ENCODE results near the gene TLE2. TPM values are rescaled to one million over a fixed set of nuclear protein-coding genes. Genes with fewer than 3 reads are reported as not detected.
A peak's percentile ranks its signal among the peaks of the same experiment; 100 is the strongest.

The TLE2 gene
- total RNA-seq, 1 experiment from 2014 or later = 3.1 TPM

DNA sequence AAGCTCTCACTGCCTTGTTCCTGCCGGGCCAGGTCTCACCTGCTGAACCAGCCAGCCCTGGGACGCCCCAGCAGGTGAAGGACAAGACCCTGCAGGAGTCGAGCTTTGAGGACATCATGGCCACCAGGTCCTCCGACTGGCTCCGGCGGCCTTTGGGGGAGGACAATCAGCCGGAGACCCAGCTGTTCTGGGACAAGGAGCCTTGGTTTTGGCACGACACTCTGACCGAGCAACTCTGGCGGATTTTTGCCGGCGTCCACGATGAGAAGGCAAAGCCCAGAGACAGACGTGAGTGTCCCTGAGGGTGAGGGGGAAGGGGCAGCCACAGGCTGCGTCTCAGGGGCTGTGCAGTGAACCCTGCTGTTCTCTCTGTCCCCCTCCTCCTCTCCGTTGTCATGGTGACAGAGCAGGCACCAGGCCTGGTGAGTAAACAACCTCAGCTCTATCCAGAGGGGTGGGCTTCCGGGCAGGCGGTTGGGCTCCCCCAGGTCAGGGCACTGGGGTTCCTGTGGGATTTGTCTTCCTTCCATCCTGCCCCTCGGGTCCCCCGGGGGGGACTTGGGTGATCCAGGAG lies 42.0 kb downstream of the TLE2 start:
- peak overlapping the region in 2 of 3 experiments; percentile 27 to 68; a peak in 3 of 7 replicates for H3K27ac Mint-ChIP-seq
- no peak overlapping the region for H3K23ac ChIP-seq (ENCODE audit: insufficient read length, low read depth, low read length)
- no peaks in the 10 kb centered on the region; a peak in 1 of 5 replicates for H3K9me3 Mint-ChIP-seq
- H3K79me2 ChIP-seq (ENCODE audit: insufficient read depth, low read length) = no peaks in the 10 kb centered on the region
- H3K9me3 ChIP-seq (ENCODE audit: control insufficient read depth, low read depth, low read length) = no peaks in the 10 kb centered on the region
- H2BK15ac ChIP-seq (ENCODE audit: low read depth, low read length) = no peak overlapping the region
- no peak overlapping the region for H2AFZ ChIP-seq (ENCODE audit: low read length)
- peak overlapping the region; percentile 74 for H3K18ac ChIP-seq (ENCODE audit: insufficient read length, low read depth, low read length)
- no peak overlapping the region for H3T11ph ChIP-seq (ENCODE audit: low read length)
- no peaks in the 10 kb centered on the region for H3K36me3 Mint-ChIP-seq (ENCODE audit: insufficient read depth in 1 of 3, low read depth in 3 of 3)
- H3K4me2 ChIP-seq (ENCODE audit: insufficient read depth, insufficient read length, low read length) = no peak overlapping the region
- no peaks in the 10 kb centered on the region for H3K79me1 ChIP-seq (ENCODE audit: insufficient read depth, low read depth, low read length, poor library complexity, severe bottlenecking)
- H3K14ac ChIP-seq (ENCODE audit: insufficient read depth, low read length) = peak overlapping the region; percentile 80
- no peak overlapping the region for H2BK12ac ChIP-seq (ENCODE audit: insufficient read length, low read depth, low read length)
- H4K5ac ChIP-seq (ENCODE audit: insufficient read length, low read depth, low read length) = no peak overlapping the region
- no peaks in the 10 kb centered on the region for H3K27me3 ChIP-seq (ENCODE audit: insufficient read depth, low read length)
- H3K4me1 Mint-ChIP-seq = peaks cover 22 to 42% of the 10 kb centered on the region in 2 experiments
- no CpG with 5 or more reads among the region's 20 CpGs for WGBS (ENCODE audit: extremely low coverage, insufficient read length, low lambda C conversion rate)
- H2AK5ac ChIP-seq (ENCODE audit: insufficient read length, low read length) = no peak overlapping the region
- no peak overlapping the region for H3K56ac ChIP-seq (ENCODE audit: insufficient read length, low read depth, low read length)
- H3K23me2 ChIP-seq (ENCODE audit: insufficient read length, low read depth, low read length, poor library complexity, severe bottlenecking) = no peaks in the 10 kb centered on the region
- no peak overlapping the region for H3K27ac ChIP-seq (ENCODE audit: insufficient read length, low read depth, low read length)
- no peak overlapping the region for H2BK20ac ChIP-seq (ENCODE audit: low read depth, low read length, poor library complexity, severe bottlenecking)
- no peak overlapping the region for H3K9ac ChIP-seq (ENCODE audit: extremely low read depth, insufficient read length, low read length)
- H4K91ac ChIP-seq (ENCODE audit: insufficient read length, low read depth, low read length) = no peak overlapping the region
- TF ChIP-seq, protein P1, sequence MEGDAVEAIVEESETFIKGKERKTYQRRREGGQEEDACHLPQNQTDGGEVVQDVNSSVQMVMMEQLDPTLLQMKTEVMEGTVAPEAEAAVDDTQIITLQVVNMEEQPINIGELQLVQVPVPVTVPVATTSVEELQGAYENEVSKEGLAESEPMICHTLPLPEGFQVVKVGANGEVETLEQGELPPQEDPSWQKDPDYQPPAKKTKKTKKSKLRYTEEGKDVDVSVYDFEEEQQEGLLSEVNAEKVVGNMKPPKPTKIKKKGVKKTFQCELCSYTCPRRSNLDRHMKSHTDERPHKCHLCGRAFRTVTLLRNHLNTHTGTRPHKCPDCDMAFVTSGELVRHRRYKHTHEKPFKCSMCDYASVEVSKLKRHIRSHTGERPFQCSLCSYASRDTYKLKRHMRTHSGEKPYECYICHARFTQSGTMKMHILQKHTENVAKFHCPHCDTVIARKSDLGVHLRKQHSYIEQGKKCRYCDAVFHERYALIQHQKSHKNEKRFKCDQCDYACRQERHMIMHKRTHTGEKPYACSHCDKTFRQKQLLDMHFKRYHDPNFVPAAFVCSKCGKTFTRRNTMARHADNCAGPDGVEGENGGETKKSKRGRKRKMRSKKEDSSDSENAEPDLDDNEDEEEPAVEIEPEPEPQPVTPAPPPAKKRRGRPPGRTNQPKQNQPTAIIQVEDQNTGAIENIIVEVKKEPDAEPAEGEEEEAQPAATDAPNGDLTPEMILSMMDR (conservative IDR thresholded peaks at IDR 0.05) = no peak
- no peaks in the 10 kb centered on the region for H4K20me1 ChIP-seq (ENCODE audit: control insufficient read depth, insufficient read depth, insufficient read length)
- no peak overlapping the region for H3K4ac ChIP-seq (ENCODE audit: low read depth, low read length)
- H3K4me1 ChIP-seq (ENCODE audit: insufficient read depth, low read length) = peaks cover 3% of the 10 kb centered on the region; the same call in 1 of the 2 replicates
- peaks cover 74% of the 10 kb centered on the region for H3K27me3 Mint-ChIP-seq (ENCODE audit: low read depth)
- H2BK5ac ChIP-seq (ENCODE audit: insufficient read length, low read length) = no peak overlapping the region
- peak overlapping the region; percentile 36 to 75 for H3K4me3 Mint-ChIP-seq
- no peak overlapping the region for H4K8ac ChIP-seq (replicated peaks; ENCODE audit: insufficient read length, low read depth, low read length)
- no peak overlapping the region for H2BK120ac ChIP-seq (ENCODE audit: low read depth, low read length, poor library complexity, severe bottlenecking)
- DNase-seq = peak; percentile 58

All from H9 (cell line).